ENCODE measurements around the gene KCNIP1.

Gene KCNIP1

GRCh38 chr5:170632266-170632984, 128.6 kb downstream of the KCNIP1 start:
- DNase-seq: no peak

- DNase-seq: peak; percentile 85
These were observed 129.1 kb downstream of the KCNIP1 start for GRCh38 chr5:170632985-170633234.

- no peak for DNase-seq
These were observed 129.6 kb downstream of the KCNIP1 start for GRCh38 chr5:170633235-170634081.

- no peak for DNase-seq
These were observed 130.6 kb downstream of the KCNIP1 start for GRCh38 chr5:170634256-170634990.

GRCh38 chr5:170635706-170636105, 131.9 kb downstream of the KCNIP1 start:
- DNase-seq: peak; percentile 13

GRCh38 chr5:170636206-170636605, 132.4 kb downstream of the KCNIP1 start:
- DNase-seq: peak; percentile 40

GRCh38 chr5:170636801-170637477, 133.1 kb downstream of the KCNIP1 start:
- peak; percentile 41 for DNase-seq

GRCh38 chr5:170638051-170638450, 134.2 kb downstream of the KCNIP1 start:
- DNase-seq: peak; percentile 46

- DNase-seq: peak; percentile 88
These were observed 134.8 kb downstream of the KCNIP1 start for GRCh38 chr5:170638454-170639220.

GRCh38 chr5:170639221-170639925, 135.6 kb downstream of the KCNIP1 start:
- DNase-seq: no peak

- DNase-seq: no peak
These were observed 137.1 kb downstream of the KCNIP1 start for GRCh38 chr5:170640731-170641588.

- peak; percentile 44 for DNase-seq
These were observed 137.8 kb downstream of the KCNIP1 start for GRCh38 chr5:170641589-170642031.

- DNase-seq: peak; percentile 40
These were observed 138.4 kb downstream of the KCNIP1 start for GRCh38 chr5:170642066-170642735.

GRCh38 chr5:170642776-170643436, 139.1 kb downstream of the KCNIP1 start:
- no peak for DNase-seq

GRCh38 chr5:170643591-170643990, 139.8 kb downstream of the KCNIP1 start:
- DNase-seq: peak; percentile 38

GRCh38 chr5:170644501-170644900, 140.7 kb downstream of the KCNIP1 start:
- DNase-seq: peak; percentile 17

GRCh38 chr5:170648541-170648940, 144.7 kb downstream of the KCNIP1 start:
- DNase-seq: no peak

- no peak for DNase-seq
These were observed 147.0 kb downstream of the KCNIP1 start for GRCh38 chr5:170650850-170651249.

- no peak for DNase-seq
These were observed 147.9 kb downstream of the KCNIP1 start for GRCh38 chr5:170651604-170652277.
